ENCODE results near the gene CDK2AP2.
"Not testable (repeated sequence)": the region's sequence is repeated elsewhere in the genome, so short reads cannot be mapped to it uniquely, and the experiment has no call there.

DNA sequence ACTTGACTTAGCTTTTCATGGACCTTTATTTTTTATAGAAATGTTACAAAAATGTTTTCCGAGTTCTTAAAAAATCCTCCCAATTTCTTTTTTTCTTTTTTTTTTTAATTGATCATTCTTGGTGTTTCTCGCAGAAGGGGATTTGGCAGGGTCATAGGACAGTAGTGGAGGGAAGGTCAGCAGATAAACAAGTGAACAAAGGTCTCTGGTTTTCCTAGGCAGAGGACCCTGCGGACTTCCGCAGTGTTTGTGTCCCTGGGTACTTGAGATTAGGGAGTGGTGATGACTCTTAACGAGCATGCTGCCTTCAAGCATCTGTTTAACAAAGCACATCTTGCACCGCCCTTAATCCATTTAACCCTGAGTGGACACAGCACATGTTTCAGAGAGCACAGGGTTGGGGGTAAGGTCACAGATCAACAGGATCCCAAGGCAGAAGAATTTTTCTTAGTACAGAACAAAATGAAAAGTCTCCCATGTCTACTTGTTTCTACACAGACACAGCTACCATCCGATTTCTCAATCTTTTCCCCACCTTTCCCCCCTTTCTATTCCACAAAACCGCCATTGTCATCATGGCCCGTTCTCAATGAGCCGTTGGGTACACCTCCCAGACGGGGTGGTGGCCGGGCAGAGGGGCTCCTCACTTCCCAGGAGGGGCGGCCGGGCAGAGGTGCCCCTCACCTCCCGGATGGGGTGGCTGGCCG is 30.5 kb downstream of the CDK2AP2 start:
- TF ChIP-seq, protein P1, sequence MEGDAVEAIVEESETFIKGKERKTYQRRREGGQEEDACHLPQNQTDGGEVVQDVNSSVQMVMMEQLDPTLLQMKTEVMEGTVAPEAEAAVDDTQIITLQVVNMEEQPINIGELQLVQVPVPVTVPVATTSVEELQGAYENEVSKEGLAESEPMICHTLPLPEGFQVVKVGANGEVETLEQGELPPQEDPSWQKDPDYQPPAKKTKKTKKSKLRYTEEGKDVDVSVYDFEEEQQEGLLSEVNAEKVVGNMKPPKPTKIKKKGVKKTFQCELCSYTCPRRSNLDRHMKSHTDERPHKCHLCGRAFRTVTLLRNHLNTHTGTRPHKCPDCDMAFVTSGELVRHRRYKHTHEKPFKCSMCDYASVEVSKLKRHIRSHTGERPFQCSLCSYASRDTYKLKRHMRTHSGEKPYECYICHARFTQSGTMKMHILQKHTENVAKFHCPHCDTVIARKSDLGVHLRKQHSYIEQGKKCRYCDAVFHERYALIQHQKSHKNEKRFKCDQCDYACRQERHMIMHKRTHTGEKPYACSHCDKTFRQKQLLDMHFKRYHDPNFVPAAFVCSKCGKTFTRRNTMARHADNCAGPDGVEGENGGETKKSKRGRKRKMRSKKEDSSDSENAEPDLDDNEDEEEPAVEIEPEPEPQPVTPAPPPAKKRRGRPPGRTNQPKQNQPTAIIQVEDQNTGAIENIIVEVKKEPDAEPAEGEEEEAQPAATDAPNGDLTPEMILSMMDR (IDR thresholded peaks at IDR 0.05 in 2 of 3, conservative IDR thresholded peaks at IDR 0.05 in 1 of 3; ENCODE audit: insufficient read depth in 2 of 3, low read depth in 1 of 3, low read length in 3 of 3): not testable (repeated sequence)
- TF ChIP-seq, protein P2, sequence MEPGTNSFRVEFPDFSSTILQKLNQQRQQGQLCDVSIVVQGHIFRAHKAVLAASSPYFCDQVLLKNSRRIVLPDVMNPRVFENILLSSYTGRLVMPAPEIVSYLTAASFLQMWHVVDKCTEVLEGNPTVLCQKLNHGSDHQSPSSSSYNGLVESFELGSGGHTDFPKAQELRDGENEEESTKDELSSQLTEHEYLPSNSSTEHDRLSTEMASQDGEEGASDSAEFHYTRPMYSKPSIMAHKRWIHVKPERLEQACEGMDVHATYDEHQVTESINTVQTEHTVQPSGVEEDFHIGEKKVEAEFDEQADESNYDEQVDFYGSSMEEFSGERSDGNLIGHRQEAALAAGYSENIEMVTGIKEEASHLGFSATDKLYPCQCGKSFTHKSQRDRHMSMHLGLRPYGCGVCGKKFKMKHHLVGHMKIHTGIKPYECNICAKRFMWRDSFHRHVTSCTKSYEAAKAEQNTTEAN (CRISPR knock-in tag; IDR thresholded peaks at IDR 0.05): not testable (repeated sequence)
- TF ChIP-seq CBX8 (IDR thresholded peaks at IDR 0.05; ENCODE audit: borderline replicate concordance, extremely low read depth, low read depth, low read length, poor library complexity, severe bottlenecking); EGR1 (conservative IDR thresholded peaks at IDR 0.05); STAG1 (CRISPR knock-in tag; IDR thresholded peaks at IDR 0.05; ENCODE audit: borderline replicate concordance); GTF2F1 (IDR thresholded peaks at IDR 0.05; ENCODE audit: low read depth, low read length); FOS (IDR thresholded peaks at IDR 0.05; ENCODE audit: extremely low read depth, insufficient read length): not testable (repeated sequence)
- TF ChIP-seq, protein P3, sequence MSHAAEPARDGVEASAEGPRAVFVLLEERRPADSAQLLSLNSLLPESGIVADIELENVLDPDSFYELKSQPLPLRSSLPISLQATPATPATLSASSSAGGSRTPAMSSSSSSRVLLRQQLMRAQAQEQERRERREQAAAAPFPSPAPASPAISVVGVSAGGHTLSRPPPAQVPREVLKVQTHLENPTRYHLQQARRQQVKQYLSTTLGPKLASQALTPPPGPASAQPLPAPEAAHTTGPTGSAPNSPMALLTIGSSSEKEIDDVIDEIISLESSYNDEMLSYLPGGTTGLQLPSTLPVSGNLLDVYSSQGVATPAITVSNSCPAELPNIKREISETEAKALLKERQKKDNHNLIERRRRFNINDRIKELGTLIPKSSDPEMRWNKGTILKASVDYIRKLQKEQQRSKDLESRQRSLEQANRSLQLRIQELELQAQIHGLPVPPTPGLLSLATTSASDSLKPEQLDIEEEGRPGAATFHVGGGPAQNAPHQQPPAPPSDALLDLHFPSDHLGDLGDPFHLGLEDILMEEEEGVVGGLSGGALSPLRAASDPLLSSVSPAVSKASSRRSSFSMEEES (CRISPR knock-in tag; IDR thresholded peaks at IDR 0.05): not testable (repeated sequence)
- TF ChIP-seq, protein P4, sequence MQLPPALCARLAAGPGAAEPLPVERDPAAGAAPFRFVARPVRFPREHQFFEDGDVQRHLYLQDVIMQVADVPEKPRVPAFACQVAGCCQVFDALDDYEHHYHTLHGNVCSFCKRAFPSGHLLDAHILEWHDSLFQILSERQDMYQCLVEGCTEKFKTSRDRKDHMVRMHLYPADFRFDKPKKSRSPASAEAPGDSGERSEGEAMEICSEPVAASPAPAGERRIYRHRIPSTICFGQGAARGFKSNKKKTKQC (CRISPR knock-in tag; IDR thresholded peaks at IDR 0.05): not testable (repeated sequence)
